GM18511 (cell line): ENCODE results near the gene NACC1.

ENCODE experiments used
- ATAC-seq: cut with Tn5 transposase; IDR thresholded peaks from one replicate; pipeline ENCODE4 v1.9.1; 2021; ENCODE audit warnings: mild to moderate bottlenecking, moderate library complexity; ENCODE audit not compliant: unreplicated experiment

The NACC1 gene

GRCh38 chr19:13099073-13099999, 18.7 kb upstream of the NACC1 start:
- ATAC-seq: no peak

- ATAC-seq: no peak
These were observed 18.0 kb upstream of the NACC1 start for GRCh38 chr19:13100031-13100588.

- no peak for ATAC-seq
These were observed 17.0 kb upstream of the NACC1 start for GRCh38 chr19:13100841-13101589.

DNA sequence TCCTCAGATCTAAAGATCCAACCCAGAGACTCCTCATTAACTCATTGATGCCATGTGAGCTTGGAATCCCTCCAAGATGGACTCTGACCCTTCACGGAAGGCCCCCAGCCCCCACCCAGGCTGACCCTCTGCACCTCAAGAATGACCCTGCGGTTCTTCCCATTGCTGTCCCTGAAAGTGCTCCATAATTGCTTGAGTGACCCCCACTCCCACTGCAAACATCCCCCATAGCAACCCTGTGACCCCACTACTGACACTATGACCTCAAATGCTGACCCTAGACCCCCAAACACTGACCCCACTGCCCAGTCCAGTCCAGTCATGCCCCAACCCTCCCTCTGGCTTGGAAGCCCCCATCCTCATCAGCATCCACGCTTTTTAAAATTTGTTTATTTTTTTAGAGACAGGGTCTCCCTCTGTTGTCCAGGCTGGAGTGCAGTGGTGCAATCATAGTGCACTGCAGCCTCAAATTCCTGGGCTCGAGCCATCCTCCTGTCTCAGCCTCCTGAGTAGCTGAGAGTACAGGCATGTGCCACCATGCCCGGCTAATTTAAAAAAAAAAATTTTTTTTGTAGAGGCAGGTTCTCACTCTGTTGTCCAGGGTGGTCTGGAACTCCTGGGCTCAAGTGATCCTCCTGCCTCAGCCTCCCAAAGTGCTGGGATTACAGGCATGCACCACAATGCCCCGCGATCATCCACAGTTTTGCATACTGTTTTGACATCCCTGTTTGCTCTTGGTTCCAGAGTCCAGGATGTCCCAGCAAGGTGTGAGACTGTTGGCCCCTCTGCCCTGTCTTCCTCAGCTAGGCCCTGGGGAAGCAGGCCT, 16.3 kb upstream of the NACC1 start:
- ATAC-seq: no peak

GRCh38 chr19:13102416-13102665, 15.7 kb upstream of the NACC1 start:
- peak; percentile 17 for ATAC-seq

DNA sequence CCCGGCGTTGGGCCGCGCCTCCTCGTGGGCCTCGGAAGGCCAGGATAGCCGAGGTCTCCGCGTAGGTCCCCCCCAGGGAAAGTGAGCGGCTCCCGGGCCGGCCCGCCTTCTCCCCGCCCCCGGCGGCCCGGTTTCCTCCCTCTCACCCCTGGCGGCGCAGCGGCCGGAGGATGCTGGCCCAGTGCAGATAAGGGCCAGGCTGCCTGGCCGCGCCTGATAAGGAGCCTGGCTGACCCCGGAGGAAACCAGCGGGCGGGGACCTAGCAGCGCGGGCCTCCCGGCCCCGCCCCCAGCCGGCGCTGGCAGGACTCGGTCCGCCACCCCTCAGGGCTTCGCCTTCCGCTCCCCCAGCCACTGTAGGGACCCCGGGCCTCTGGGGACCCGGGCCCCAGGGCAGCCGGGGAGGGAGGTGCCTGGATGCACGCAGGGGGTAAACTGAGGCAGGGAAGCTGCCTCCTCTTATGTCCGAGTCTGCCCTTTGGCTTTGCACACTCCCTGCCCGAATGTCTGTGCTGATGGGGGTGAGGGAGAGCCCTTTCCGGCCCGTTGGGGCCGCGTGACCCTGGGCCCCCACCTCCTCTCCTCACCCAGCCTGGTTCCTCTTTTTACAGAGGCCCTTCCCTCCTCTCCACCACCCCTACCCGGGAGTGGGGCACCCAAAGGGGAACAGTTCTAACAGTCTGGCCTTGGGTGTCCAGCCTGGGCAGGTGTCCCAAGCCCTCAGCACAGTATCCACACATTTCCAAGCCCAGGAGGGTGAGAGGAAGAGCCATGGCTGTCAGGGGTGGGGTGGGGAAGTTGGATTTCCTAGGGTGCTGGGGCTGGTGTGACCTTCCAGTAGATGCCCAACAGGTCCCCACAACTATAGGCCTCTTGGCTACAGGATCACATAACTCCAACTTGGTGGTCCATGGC, 15.1 kb upstream of the NACC1 start, which contains the start of gene LYL1:
LYL1 (minus strand) TSS at position 193 of the 915 bp plus-strand sequence. CDS start 1,687 bp downstream, outside the sequence.
- ATAC-seq: peak; percentile 53

DNA sequence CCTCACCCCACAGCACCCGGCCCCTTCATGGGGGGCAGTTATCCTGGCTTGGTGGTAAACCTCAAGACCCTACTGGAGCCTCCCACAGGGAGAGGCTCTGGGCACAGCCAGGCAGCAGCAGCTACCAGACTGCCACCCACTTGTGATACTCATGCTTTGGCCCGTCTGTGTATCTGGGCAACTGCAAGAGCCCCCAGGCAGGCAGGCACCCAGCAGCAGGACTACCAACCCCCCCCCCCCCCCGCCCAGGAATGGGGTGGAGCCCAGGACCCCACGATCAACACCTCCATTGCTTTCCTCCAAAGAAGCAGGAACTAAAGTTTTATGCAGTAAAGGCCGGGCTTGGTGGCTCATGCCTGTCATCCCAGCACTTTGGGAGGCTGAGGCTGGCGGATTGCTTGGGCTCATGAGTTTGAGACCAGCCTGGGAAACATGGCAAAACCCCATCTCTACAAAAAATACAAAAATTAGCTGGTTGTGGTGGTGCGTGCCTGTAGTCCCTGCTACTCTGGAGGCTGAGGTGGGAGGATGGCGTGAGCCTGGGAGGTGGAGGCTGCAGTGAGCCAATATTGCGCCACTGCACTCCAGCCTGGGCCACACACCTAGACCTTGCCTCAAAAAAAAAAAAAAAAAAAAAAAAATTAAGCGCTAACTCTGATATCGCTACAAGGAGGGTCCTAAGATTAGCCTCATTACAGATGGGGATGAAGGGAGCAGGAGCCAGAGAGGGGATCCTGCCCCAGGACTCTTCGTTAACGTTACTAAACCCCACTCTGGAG, 14.3 kb upstream of the NACC1 start:
- ATAC-seq: no peak

DNA sequence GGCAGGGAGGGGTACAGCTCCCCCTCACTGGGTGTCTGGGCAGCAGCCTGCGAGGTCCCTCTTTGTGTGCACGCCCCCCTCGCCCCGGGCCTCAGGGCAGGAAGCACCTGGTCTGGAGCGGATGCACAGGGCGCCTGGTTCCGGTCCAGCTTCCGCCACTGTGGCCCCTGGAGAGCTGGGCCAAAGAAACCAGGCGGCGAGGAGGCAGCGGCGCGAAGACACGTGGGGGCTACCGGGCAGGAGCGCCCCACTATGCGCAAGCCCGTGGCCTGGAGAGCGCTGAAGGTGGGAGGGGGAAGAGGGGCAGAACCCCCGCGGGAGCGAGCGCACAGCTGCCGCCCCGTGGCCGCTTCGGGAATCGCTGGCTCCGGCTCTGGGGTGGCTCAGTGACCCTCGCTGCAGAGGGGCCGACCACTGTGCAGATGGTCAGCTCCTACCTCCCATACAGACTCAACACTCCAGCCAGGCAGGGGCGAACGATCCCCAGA, 13.7 kb upstream of the NACC1 start:
- no peak for ATAC-seq

GRCh38 chr19:13104848-13105711, 13.0 kb upstream of the NACC1 start:
- ATAC-seq: no peak

- no peak for ATAC-seq
These were observed 8.5 kb upstream of the NACC1 start for GRCh38 chr19:13109361-13110098.

GRCh38 chr19:13110099-13110610, 7.9 kb upstream of the NACC1 start:
- ATAC-seq: no peak

DNA sequence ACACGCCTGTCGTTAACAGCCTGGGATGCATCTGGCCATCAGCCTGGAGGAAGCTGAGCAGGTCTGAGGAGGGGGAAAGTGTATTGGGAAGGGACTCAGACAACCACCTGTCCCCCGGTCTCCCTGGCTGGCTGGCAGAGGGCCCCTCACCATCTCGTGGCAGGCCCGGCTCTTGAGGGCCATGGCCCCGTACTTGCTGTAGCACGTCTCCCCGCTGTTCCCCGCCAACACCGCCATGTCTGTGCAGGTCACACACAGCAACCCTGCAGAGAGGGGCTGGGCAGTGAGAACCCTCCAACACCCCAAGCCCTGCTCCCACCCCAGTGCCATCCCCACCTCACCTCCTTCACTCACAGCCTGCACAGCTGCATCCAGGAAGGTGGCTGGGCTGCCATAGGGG, 5.5 kb upstream of the NACC1 start:
- no peak for ATAC-seq

DNA sequence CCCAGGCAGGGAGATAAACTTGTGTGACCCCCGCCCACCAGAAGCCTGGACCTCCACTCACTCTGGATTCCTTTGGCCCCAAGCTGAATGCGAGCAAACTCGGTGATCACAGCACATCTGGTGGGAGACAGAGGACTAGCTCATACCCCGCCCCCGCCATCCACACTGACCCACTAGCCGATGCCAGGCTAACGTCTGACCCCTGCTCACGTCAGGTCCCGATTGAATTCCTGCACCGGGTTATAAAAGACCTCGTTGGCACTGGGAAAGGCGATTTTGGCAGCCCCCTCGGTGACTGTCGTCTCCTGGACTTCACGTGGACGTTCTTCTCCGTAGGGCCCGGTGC, 2.2 kb upstream of the NACC1 start:
- ATAC-seq: no peak

DNA sequence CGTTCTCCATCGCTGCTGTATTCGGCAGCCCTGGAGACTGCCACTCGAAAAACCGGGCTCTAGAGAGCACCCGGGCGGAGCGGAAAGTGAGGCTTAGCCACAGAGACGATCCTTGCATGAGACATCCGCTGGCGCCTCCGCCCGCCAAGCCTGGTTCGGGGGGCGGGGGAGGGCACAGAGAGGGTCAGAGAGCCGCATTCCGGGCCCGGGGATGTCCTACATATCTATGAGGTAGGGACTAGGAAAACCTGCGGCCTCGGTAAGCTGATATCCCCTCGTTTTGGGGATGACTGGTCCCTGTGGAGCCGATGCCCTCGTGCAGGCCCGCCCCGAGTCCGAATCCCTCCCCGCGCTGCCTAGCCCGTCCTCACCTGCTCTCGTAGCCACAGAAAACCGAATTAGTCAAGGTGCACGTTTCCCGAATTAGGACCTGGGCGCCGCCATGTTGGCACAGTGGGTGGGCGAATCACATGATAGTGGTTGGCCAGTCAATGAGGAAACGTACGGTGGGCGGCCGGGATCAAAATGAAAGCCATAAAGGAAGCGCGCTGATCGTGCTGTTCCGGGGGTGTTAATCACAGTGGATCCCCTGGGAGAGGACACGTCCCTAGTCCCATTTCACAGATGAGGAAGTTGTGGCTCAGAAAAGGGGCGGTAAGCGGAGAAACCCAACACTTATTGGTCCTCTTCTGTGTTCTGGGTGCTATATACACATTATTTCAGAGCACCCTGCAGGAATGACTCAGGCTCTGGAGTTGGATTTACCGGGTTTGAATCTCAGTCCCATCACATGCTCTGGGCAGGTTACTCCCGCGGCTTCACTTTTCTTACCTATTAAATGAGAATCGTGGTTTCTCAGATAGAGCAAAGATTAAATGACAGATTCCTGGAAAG, 1.5 kb upstream of the NACC1 start, which contains the start of gene TRMT1:
TRMT1 (minus strand) TSS at position 459 of the 894 bp plus-strand sequence; CDS start at position 118, 341 bp downstream.
- peak; percentile 55 for ATAC-seq

DNA sequence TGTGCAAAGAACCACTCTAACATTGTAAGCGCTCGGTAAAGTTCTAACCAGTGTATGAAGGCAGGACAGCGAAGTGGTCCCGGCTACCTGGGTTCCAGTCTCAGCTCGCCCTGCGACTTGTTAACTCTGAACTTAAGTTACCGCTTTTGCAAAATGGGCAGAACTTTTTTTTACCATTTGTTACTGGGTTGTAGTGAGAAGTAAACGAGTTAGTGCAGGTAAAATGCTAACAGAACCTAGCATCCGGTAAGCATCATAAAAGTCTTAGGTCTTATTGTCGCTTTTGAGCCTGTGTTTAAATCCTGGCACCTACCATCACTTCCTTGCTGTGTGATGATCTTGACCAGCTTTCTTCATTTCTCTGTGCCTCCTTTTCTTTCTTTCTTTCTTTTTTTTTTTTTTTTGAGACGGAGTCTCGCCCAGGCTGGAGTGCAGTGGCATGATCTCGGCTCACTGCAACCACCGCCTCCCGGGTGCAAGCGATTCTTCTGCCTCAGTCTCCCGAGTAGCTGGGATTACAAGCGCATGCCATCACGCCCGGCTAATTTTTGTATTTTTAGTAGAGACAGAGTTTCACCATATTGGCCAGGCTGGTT, 790 bp upstream of the NACC1 start:
- ATAC-seq: no peak
